ENCODE measurements around the gene FRMD4B.

The FRMD4B gene

GRCh38 chr3:69389520-69390248 lies 3.8 kb upstream of the FRMD4B start:
- no peak for TF ChIP-seq POLR2A (IDR thresholded peaks at IDR 0.05; ENCODE audit: low read depth, low read length)
- no peak for FAIRE-seq
- no peak for DNase-seq (ENCODE audit: insufficient read length, low spot score)

- FAIRE-seq (no peak), DNase-seq (ENCODE audit: insufficient read length, low spot score) (no peak)
- TF ChIP-seq POLR2A (IDR thresholded peaks at IDR 0.05; ENCODE audit: low read depth, low read length), result no peak
These were observed 2.4 kb upstream of the FRMD4B start for GRCh38 chr3:69388241-69388640.

GRCh38 chr3:69386556-69387385 lies 883 bp upstream of the FRMD4B start:
- FAIRE-seq, result no peak
- no peak for DNase-seq (ENCODE audit: insufficient read length, low spot score)
- no peak for TF ChIP-seq POLR2A (IDR thresholded peaks at IDR 0.05; ENCODE audit: low read depth, low read length)

- TF ChIP-seq POLR2A (IDR thresholded peaks at IDR 0.05; ENCODE audit: low read depth, low read length), result no peak
- DNase-seq (ENCODE audit: insufficient read length, low spot score), result no peak
- no peak for FAIRE-seq
These were observed 665 bp downstream of the FRMD4B start for GRCh38 chr3:69385123-69385722.

- DNase-seq (ENCODE audit: insufficient read length, low spot score) (no peak), FAIRE-seq (no peak)
- TF ChIP-seq POLR2A (IDR thresholded peaks at IDR 0.05; ENCODE audit: low read depth, low read length), result no peak
These were observed 1.6 kb downstream of the FRMD4B start for GRCh38 chr3:69384326-69384725.

GRCh38 chr3:69379661-69380060 lies 6.2 kb downstream of the FRMD4B start:
- FAIRE-seq, result no peak
- no peak for DNase-seq (ENCODE audit: insufficient read length, low spot score)
- TF ChIP-seq POLR2A (IDR thresholded peaks at IDR 0.05; ENCODE audit: low read depth, low read length), result no peak

GRCh38 chr3:69378112-69378802 lies 7.6 kb downstream of the FRMD4B start:
- FAIRE-seq (no peak), DNase-seq (ENCODE audit: insufficient read length, low spot score) (no peak)
- TF ChIP-seq POLR2A (IDR thresholded peaks at IDR 0.05; ENCODE audit: low read depth, low read length), result no peak

GRCh38 chr3:69377262-69377661 lies 8.6 kb downstream of the FRMD4B start:
- FAIRE-seq (no peak), DNase-seq (ENCODE audit: insufficient read length, low spot score) (no peak)
- TF ChIP-seq POLR2A (IDR thresholded peaks at IDR 0.05; ENCODE audit: low read depth, low read length), result no peak

- FAIRE-seq (no peak), DNase-seq (ENCODE audit: insufficient read length, low spot score) (no peak)
- TF ChIP-seq POLR2A (IDR thresholded peaks at IDR 0.05; ENCODE audit: low read depth, low read length), result no peak
These were observed 9.2 kb downstream of the FRMD4B start for GRCh38 chr3:69376731-69377130.

GRCh38 chr3:69371816-69372215 lies 14.1 kb downstream of the FRMD4B start:
- FAIRE-seq (no peak), DNase-seq (ENCODE audit: insufficient read length, low spot score) (no peak)
- TF ChIP-seq POLR2A (IDR thresholded peaks at IDR 0.05; ENCODE audit: low read depth, low read length), result no peak

GRCh38 chr3:69370901-69371301 lies 15.0 kb downstream of the FRMD4B start:
- FAIRE-seq, result no peak
- TF ChIP-seq POLR2A (IDR thresholded peaks at IDR 0.05; ENCODE audit: low read depth, low read length), result no peak
- DNase-seq (ENCODE audit: insufficient read length, low spot score), result no peak

GRCh38 chr3:69370156-69370883 lies 15.6 kb downstream of the FRMD4B start:
- FAIRE-seq (no peak), DNase-seq (ENCODE audit: insufficient read length, low spot score) (no peak)
- no peak for TF ChIP-seq POLR2A (IDR thresholded peaks at IDR 0.05; ENCODE audit: low read depth, low read length)

GRCh38 chr3:69368129-69368741 lies 17.7 kb downstream of the FRMD4B start:
- no peak for DNase-seq (ENCODE audit: insufficient read length, low spot score)
- TF ChIP-seq POLR2A (IDR thresholded peaks at IDR 0.05; ENCODE audit: low read depth, low read length), result no peak
- no peak for FAIRE-seq

Data from H54 (cell line).